ENCODE results near the gene HLX. TPM values are rescaled to one million over a fixed set of nuclear protein-coding genes. Genes with fewer than 3 reads are reported as not detected.

The HLX gene
- total and polyA plus RNA-seq, 9 of the 15 experiments (the other 6 are each of a cell fraction or from before 2014, with no cell fraction given): 0.10 to 3.0 (median 1.6) TPM

DNA sequence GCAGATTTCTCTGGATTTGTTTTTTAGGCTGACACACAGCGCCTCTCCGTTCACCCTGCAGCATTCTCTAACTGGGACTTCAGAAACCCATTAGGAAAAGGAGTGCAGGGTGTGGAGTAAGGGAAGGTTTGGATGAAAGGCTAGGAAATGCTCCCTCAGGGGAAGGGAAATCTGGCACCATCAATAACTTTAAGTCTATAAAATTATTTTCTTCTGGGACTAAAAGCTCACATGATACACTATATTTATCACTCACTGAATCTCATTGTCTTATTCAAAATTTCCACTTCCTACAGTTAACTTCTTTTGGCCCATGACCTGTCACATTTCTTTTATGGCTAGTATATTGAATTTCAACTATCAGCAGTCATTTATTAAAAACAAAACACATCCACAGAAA lies 45.8 kb upstream of the HLX start:
- TF ChIP-seq, protein P1, sequence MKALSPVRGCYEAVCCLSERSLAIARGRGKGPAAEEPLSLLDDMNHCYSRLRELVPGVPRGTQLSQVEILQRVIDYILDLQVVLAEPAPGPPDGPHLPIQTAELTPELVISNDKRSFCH (CRISPR knock-in tag; IDR thresholded peaks at IDR 0.05): no peak
- TF ChIP-seq, protein P1 (tag; IDR thresholded peaks at IDR 0.05): no peak
- TF ChIP-seq ZNF12 (CRISPR knock-in tag; IDR thresholded peaks at IDR 0.05) (no peak), MYBL2 (IDR thresholded peaks at IDR 0.05; ENCODE audit: low read depth) (no peak), MYBL2 (CRISPR knock-in tag; IDR thresholded peaks at IDR 0.05; ENCODE audit: borderline replicate concordance) (no peak), NEUROD1 (IDR thresholded peaks at IDR 0.05; ENCODE audit: borderline replicate concordance, low read depth, low read length, partially characterized antibody) (no peak), MCM7 (IDR thresholded peaks at IDR 0.05) (no peak), FOXM1 (IDR thresholded peaks at IDR 0.05; ENCODE audit: low read depth) (no peak), FOXM1 (CRISPR knock-in tag; IDR thresholded peaks at IDR 0.05; ENCODE audit: low read depth) (no peak), XRCC4 (IDR thresholded peaks at IDR 0.05; ENCODE audit: extremely low read depth, insufficient read depth, insufficient read length) (no peak), FOXK2 (conservative IDR thresholded peaks at IDR 0.05 in 1 of 2, IDR thresholded peaks at IDR 0.05 in 1 of 2; ENCODE audit: low read depth in 2 of 2) (no peak), FOXJ3 (CRISPR knock-in tag; IDR thresholded peaks at IDR 0.05) (no peak), SREBF1 (IDR thresholded peaks at IDR 0.05; ENCODE audit: borderline replicate concordance, low read depth, low read length) (no peak)
- TF ChIP-seq, protein P2, sequence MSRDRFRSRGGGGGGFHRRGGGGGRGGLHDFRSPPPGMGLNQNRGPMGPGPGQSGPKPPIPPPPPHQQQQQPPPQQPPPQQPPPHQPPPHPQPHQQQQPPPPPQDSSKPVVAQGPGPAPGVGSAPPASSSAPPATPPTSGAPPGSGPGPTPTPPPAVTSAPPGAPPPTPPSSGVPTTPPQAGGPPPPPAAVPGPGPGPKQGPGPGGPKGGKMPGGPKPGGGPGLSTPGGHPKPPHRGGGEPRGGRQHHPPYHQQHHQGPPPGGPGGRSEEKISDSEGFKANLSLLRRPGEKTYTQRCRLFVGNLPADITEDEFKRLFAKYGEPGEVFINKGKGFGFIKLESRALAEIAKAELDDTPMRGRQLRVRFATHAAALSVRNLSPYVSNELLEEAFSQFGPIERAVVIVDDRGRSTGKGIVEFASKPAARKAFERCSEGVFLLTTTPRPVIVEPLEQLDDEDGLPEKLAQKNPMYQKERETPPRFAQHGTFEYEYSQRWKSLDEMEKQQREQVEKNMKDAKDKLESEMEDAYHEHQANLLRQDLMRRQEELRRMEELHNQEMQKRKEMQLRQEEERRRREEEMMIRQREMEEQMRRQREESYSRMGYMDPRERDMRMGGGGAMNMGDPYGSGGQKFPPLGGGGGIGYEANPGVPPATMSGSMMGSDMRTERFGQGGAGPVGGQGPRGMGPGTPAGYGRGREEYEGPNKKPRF (IDR thresholded peaks at IDR 0.05; ENCODE audit: low read depth, low read length): no peak
- TF ChIP-seq, protein P3, sequence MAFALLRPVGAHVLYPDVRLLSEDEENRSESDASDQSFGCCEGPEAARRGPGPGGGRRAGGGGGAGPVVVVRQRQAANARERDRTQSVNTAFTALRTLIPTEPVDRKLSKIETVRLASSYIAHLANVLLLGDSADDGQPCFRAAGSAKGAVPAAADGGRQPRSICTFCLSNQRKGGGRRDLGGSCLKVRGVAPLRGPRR (CRISPR knock-in tag; IDR thresholded peaks at IDR 0.05): no peak
- Histone ChIP-seq H3K4me1 (replicated peaks in 1 of 2; ENCODE audit: control insufficient read depth in 2 of 2, insufficient read depth in 2 of 2, low read length in 2 of 2) (no peaks in the 10 kb centered on the region), H3K9ac (ENCODE audit: insufficient read depth in 1 of 2, low read depth in 2 of 2, low read length in 2 of 2) (no peak overlapping the region), H4K20me1 (replicated peaks; ENCODE audit: control insufficient read depth, insufficient read depth, low read length) (no peaks in the 10 kb centered on the region), H3K27me3 (ENCODE audit: control insufficient read depth in 2 of 2, insufficient read depth in 2 of 2, low read length in 2 of 2) (no peaks in the 10 kb centered on the region), H3K36me3 (ENCODE audit: control insufficient read depth, insufficient read depth, low read length) (no peaks in the 10 kb centered on the region), H3K79me2 (ENCODE audit: control insufficient read depth, insufficient read depth, low read length) (no peaks in the 10 kb centered on the region), H3K9me1 (ENCODE audit: control insufficient read depth, insufficient read depth, low read length) (no peaks in the 10 kb centered on the region), H3K4me3 (no peak overlapping the region), H3K4me2 (ENCODE audit: insufficient read depth, low read length) (no peak overlapping the region), H3K27ac (ENCODE audit: extremely low read depth, low read depth, low read length) (no peak overlapping the region), H2AFZ (ENCODE audit: low read depth, low read length) (no peak overlapping the region), H3K9me3 (replicated peaks; ENCODE audit: control insufficient read depth, insufficient read depth, low read depth, low read length) (no peaks in the 10 kb centered on the region)
- WGBS (ENCODE audit: insufficient coverage, low coverage, missing lambda C conversion rate): 0% methylated on average over 2 of the region's 2 CpGs
- POLR2A ChIA-PET: no interaction called here
- no peak for DNase-seq (ENCODE audit: extremely low read depth in 1 of 4, low spot score in 3 of 4)
- no peak for FAIRE-seq
- intact Hi-C loops (cut with micrococcal nuclease) (no loop called here), in situ Hi-C loops (cut with MboI) (no loop called here)
- no TSS peak for BruUV-seq (replicated peaks)
- no peak for ATAC-seq
- CTCF ChIA-PET (ENCODE audit: low intra/inter-chr PET ratio): interaction anchor here (0.6 kb wide), 1 partner anchor 159 kb away, joined by 6 read pairs; no protein-coding TSS in a partner anchor

Measured in K562 (cell line).